Measurements from ENCODE around the gene ASRGL1.

The ASRGL1 gene

GRCh38 chr11:62394825-62395538 lies 57.7 kb downstream of the ASRGL1 start:
- H3K4me2 ChIP-seq (ENCODE audit: low read length): peak overlapping the region; percentile 88
- H3K9me3 ChIP-seq (replicated peaks; ENCODE audit: low read length): no peaks in the 10 kb centered on the region
- peak overlapping the region; percentile 60 for H3K9ac ChIP-seq (ENCODE audit: low read depth, low read length)
- peaks cover 23% of the 10 kb centered on the region for H3K4me1 ChIP-seq (ENCODE audit: control insufficient read depth, insufficient read depth, low read length)
- H3K27me3 ChIP-seq (ENCODE audit: control insufficient read depth, insufficient read depth, low read length): peaks cover 8% of the 10 kb centered on the region
- H3K4me3 ChIP-seq (ENCODE audit: low read length): peak overlapping the region; percentile 66
- no peaks in the 10 kb centered on the region for H3K36me3 ChIP-seq (ENCODE audit: insufficient read depth, low read length)

GRCh38 chr11:62395885-62396551 lies 58.8 kb downstream of the ASRGL1 start:
- H3K27me3 ChIP-seq (ENCODE audit: control insufficient read depth, insufficient read depth, low read length): peaks cover 6% of the 10 kb centered on the region
- H3K9ac ChIP-seq (ENCODE audit: low read depth, low read length): no peak overlapping the region
- H3K36me3 ChIP-seq (ENCODE audit: insufficient read depth, low read length): no peaks in the 10 kb centered on the region
- H3K9me3 ChIP-seq (replicated peaks; ENCODE audit: low read length): no peaks in the 10 kb centered on the region
- peaks cover 33% of the 10 kb centered on the region for H3K4me1 ChIP-seq (ENCODE audit: control insufficient read depth, insufficient read depth, low read length)
- no peak overlapping the region for H3K4me3 ChIP-seq (ENCODE audit: low read length)
- no peak overlapping the region for H3K4me2 ChIP-seq (ENCODE audit: low read length)

GRCh38 chr11:62398011-62398994 lies 61.1 kb downstream of the ASRGL1 start:
- Histone ChIP-seq H3K27me3 (ENCODE audit: control insufficient read depth, insufficient read depth, low read length) (no peaks in the 10 kb centered on the region), H3K4me1 (ENCODE audit: control insufficient read depth, insufficient read depth, low read length) (peaks cover 48% of the 10 kb centered on the region), H3K9ac (ENCODE audit: low read depth, low read length) (no peak overlapping the region), H3K4me3 (ENCODE audit: low read length) (no peak overlapping the region), H3K36me3 (ENCODE audit: insufficient read depth, low read length) (no peaks in the 10 kb centered on the region), H3K9me3 (replicated peaks; ENCODE audit: low read length) (no peaks in the 10 kb centered on the region), H3K4me2 (ENCODE audit: low read length) (no peak overlapping the region)

- Histone ChIP-seq H3K4me1 (ENCODE audit: control insufficient read depth, insufficient read depth, low read length) (peaks cover 48% of the 10 kb centered on the region), H3K9ac (ENCODE audit: low read depth, low read length) (no peak overlapping the region)
Observed at GRCh38 chr11:62399172-62399877, 62.1 kb downstream of the ASRGL1 start.

GRCh38 chr11:62399878-62400266 lies 62.6 kb downstream of the ASRGL1 start:
- Histone ChIP-seq H3K9ac (ENCODE audit: low read depth, low read length) (no peak overlapping the region), H3K4me2 (ENCODE audit: low read length) (no peak overlapping the region), H3K27me3 (ENCODE audit: control insufficient read depth, insufficient read depth, low read length) (peaks cover 3% of the 10 kb centered on the region), H3K9me3 (replicated peaks; ENCODE audit: low read length) (no peaks in the 10 kb centered on the region), H3K4me1 (ENCODE audit: control insufficient read depth, insufficient read depth, low read length) (peaks cover 48% of the 10 kb centered on the region), H3K36me3 (ENCODE audit: insufficient read depth, low read length) (no peaks in the 10 kb centered on the region), H3K4me3 (ENCODE audit: low read length) (no peak overlapping the region)

More at GRCh38 chr11:62399172-62399877, 62.1 kb downstream of the ASRGL1 start:
- H3K27me3 ChIP-seq (ENCODE audit: control insufficient read depth, insufficient read depth, low read length): no peaks in the 10 kb centered on the region
- H3K4me2 ChIP-seq (ENCODE audit: low read length): no peak overlapping the region
- no peaks in the 10 kb centered on the region for H3K9me3 ChIP-seq (replicated peaks; ENCODE audit: low read length)
- H3K36me3 ChIP-seq (ENCODE audit: insufficient read depth, low read length): no peaks in the 10 kb centered on the region
- no peak overlapping the region for H3K4me3 ChIP-seq (ENCODE audit: low read length)

- Histone ChIP-seq H3K36me3 (ENCODE audit: insufficient read depth, low read length) (no peaks in the 10 kb centered on the region), H3K4me1 (ENCODE audit: control insufficient read depth, insufficient read depth, low read length) (peaks cover 45% of the 10 kb centered on the region), H3K9me3 (replicated peaks; ENCODE audit: low read length) (no peaks in the 10 kb centered on the region), H3K4me2 (ENCODE audit: low read length) (peak overlapping the region; percentile 22), H3K9ac (ENCODE audit: low read depth, low read length) (no peak overlapping the region), H3K4me3 (ENCODE audit: low read length) (no peak overlapping the region), H3K27me3 (ENCODE audit: control insufficient read depth, insufficient read depth, low read length) (peaks cover 6% of the 10 kb centered on the region)
Observed at GRCh38 chr11:62400281-62400680, 63.0 kb downstream of the ASRGL1 start.

GRCh38 chr11:62400760-62401159 lies 63.5 kb downstream of the ASRGL1 start:
- Histone ChIP-seq H3K4me3 (ENCODE audit: low read length) (no peak overlapping the region), H3K27me3 (ENCODE audit: control insufficient read depth, insufficient read depth, low read length) (peaks cover 6% of the 10 kb centered on the region), H3K9me3 (replicated peaks; ENCODE audit: low read length) (no peaks in the 10 kb centered on the region), H3K9ac (ENCODE audit: low read depth, low read length) (peak overlapping the region; percentile 15), H3K4me2 (ENCODE audit: low read length) (peak overlapping the region; percentile 22), H3K4me1 (ENCODE audit: control insufficient read depth, insufficient read depth, low read length) (peaks cover 43% of the 10 kb centered on the region), H3K36me3 (ENCODE audit: insufficient read depth, low read length) (no peaks in the 10 kb centered on the region)

GRCh38 chr11:62401356-62401755 lies 64.1 kb downstream of the ASRGL1 start:
- H3K9me3 ChIP-seq (replicated peaks; ENCODE audit: low read length): no peaks in the 10 kb centered on the region
- no peak overlapping the region for H3K9ac ChIP-seq (ENCODE audit: low read depth, low read length)
- peaks cover 6% of the 10 kb centered on the region for H3K27me3 ChIP-seq (ENCODE audit: control insufficient read depth, insufficient read depth, low read length)
- H3K4me1 ChIP-seq (ENCODE audit: control insufficient read depth, insufficient read depth, low read length): peaks cover 43% of the 10 kb centered on the region
- no peak overlapping the region for H3K4me3 ChIP-seq (ENCODE audit: low read length)
- H3K36me3 ChIP-seq (ENCODE audit: insufficient read depth, low read length): no peaks in the 10 kb centered on the region
- no peak overlapping the region for H3K4me2 ChIP-seq (ENCODE audit: low read length)

- no peak overlapping the region for H3K4me2 ChIP-seq (ENCODE audit: low read length)
- H3K4me3 ChIP-seq (ENCODE audit: low read length): no peak overlapping the region
- H3K9me3 ChIP-seq (replicated peaks; ENCODE audit: low read length): no peaks in the 10 kb centered on the region
- peaks cover 6% of the 10 kb centered on the region for H3K27me3 ChIP-seq (ENCODE audit: control insufficient read depth, insufficient read depth, low read length)
- no peak overlapping the region for H3K9ac ChIP-seq (ENCODE audit: low read depth, low read length)
- H3K36me3 ChIP-seq (ENCODE audit: insufficient read depth, low read length): no peaks in the 10 kb centered on the region
- H3K4me1 ChIP-seq (ENCODE audit: control insufficient read depth, insufficient read depth, low read length): peaks cover 43% of the 10 kb centered on the region
Observed at GRCh38 chr11:62401811-62402210, 64.6 kb downstream of the ASRGL1 start.

GRCh38 chr11:62402226-62402959 lies 65.1 kb downstream of the ASRGL1 start:
- H3K27me3 ChIP-seq (ENCODE audit: control insufficient read depth, insufficient read depth, low read length): peaks cover 6% of the 10 kb centered on the region
- no peak overlapping the region for H3K4me2 ChIP-seq (ENCODE audit: low read length)
- no peaks in the 10 kb centered on the region for H3K36me3 ChIP-seq (ENCODE audit: insufficient read depth, low read length)
- H3K9me3 ChIP-seq (replicated peaks; ENCODE audit: low read length): no peaks in the 10 kb centered on the region
- no peak overlapping the region for H3K4me3 ChIP-seq (ENCODE audit: low read length)
- peaks cover 43% of the 10 kb centered on the region for H3K4me1 ChIP-seq (ENCODE audit: control insufficient read depth, insufficient read depth, low read length)
- no peak overlapping the region for H3K9ac ChIP-seq (ENCODE audit: low read depth, low read length)
